ENCODE measurements around the gene ARNT2.
A peak's percentile ranks its signal among the peaks of the same experiment; 100 is the strongest.

The ARNT2 gene

DNA sequence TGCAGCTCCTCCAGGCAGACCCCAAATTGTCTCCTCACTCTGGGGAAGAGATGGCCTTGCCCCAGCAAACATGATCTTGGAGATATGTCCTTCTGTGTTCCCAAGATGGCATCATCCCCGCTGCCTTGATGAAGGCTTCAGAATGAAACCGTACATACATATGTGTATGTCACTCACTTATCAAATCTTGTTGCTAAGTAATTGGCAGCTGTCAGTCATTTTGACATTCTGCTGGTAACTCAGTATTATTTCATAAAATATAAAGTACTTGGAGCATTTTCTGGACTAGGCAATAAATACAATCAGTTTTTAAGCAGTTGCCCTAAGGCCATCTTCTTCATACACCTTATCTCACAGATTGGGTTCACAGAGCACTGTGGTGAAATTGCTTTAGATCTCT, 62.4 kb downstream of the ARNT2 start:
- no peak for DNase-seq (ENCODE audit: low read depth, low spot score)

DNA sequence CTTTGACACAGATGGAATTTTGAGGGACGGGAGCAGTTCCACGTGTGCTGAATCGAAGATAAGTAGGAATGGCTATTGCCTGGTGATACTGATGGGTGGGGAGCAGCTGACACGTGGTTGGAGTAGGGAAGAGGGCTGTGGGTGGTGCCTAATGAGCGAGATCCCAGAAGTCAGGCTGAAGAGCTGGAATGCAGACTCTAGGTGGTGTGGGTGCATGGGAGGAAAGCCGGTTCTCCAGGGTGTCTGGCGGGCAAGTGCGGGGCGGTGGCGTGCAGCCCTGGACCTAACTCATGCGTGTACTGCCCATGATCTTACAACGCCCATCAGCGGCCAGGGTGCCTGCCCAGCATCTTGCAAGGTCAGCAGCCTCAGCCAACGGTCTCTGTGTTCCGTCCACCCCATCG, 63.1 kb downstream of the ARNT2 start:
- DNase-seq (ENCODE audit: low read depth, low spot score), result no peak

DNA sequence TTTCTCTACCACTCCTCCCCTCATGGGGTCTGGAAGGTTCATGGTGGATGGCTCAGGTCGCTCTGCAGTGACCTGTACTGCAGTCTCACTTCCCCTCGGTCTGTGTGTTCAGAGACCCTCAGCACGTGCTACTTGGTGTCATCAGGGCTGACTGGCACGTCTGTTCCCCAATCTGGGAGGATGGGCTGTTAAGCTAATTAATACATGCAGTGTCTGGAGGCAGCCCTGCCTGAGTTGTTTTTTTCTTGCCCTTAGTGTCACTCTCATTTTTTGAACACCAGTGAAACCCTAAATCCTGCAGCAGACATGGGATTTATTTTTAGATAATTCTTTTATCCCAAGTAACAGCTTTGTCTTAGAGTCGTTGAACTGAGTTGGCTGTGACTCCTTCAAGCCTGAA, 64.6 kb downstream of the ARNT2 start:
- no peak for DNase-seq (ENCODE audit: low read depth, low spot score)

DNA sequence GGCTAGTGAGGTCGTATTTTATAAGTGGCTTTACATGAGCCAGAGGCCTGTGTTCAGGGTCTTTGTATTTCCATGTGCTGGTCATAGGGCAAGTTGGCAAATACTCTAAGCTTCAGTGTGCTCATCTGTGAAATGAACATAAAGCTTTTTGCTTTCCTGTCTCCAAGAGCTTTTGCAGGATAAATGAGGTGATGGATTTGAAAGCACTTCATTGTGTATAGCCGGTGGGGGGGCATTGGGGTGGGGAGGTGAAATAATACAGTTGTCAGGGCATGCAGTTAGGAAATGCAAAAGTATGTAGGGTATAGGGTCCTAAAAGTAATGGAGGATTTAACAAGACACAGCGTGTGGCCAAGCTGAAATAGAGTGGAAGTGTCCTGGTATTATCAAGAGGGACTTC, 67.7 kb downstream of the ARNT2 start:
- no peak for DNase-seq (ENCODE audit: low read depth, low spot score)

DNA sequence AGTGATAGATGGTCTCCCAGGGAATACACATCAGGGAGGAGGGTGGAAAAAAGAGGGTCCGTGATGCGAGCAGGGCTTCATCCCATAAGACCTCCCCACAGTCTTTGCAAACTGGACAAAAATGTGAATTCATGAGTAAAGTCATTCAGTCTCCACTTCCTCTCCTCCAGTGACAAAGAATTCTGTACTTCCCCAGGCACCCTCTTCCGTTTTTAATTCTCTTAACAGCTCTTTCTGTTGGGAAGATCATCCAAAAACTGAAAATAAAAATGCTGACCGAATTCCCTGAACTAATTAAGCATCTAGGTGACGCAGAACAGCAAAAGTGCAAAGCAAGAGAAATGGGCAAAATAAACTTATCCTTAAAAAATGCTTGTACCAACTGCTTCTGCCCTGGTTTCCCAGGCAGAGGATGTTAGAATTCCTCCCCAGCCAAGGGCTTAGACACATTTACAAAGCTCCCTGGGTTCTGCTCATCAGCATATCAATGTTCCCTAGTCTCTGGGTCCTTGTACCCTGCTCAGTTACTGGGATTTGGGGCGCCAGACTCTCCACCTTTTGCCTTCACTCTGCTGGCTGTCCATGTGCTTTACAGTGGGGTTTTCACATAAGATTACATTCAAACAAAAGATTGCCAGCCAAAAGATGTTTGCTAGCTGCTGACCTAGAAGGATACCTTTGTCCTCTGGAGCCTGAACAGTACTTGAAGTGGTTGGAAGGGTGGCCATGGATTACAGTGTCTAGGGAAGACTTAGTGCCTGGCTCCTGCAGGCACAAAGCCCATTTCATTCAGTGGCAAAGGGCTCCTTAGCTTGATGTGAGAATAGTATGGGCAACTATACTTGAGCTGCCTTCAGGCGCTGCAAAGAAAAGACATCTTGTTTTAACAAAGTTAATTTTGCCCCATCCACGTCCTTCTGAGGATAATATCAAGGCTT, 69.4 kb downstream of the ARNT2 start:
- no peak for DNase-seq (ENCODE audit: low read depth, low spot score)

DNA sequence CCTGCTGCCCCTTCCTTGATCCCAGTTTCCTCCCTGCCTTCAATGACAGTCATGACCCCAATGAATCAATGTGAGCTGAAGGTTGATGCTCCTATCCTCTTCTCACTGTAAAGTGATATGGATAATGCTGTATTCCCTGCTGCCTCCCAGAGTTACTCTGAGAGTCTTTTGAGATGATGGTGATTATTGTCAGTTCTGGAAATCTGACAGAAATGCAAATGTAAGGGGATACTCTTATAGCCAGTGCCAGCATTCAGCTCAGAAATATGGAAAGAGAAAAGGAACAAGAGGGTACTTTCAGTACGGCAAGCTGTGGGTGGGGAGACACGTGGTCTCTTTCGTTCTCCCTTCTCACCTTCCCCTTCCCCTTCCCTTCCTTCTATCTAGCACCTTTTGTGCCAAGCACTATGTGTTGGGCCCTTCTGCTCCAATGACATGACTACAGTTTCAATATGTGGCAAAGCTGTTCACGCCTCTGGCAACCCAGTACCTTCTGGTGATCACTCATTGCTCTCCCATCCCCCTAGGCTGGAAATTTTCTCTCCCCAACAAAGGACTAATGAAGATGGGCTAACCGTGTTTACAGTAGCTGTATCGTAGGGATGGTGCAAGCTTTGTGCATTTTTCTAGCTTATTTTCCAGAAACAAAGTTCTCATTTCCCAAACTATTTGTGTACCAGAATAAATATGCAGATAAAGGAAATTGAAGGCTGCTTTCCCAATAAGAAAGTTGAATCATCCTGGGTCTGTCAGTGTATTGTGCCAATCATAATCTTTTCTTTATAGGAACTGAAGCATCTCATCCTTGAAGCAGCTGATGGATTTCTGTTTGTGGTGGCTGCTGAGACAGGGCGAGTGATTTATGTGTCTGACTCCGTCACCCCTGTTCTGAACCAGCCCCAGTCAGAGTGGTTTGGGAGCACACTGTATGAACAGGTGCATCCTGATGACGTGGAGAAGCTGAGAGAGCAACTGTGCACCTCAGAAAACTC, 70.3 kb downstream of the ARNT2 start:
- no peak for DNase-seq (ENCODE audit: low read depth, low spot score)

DNA sequence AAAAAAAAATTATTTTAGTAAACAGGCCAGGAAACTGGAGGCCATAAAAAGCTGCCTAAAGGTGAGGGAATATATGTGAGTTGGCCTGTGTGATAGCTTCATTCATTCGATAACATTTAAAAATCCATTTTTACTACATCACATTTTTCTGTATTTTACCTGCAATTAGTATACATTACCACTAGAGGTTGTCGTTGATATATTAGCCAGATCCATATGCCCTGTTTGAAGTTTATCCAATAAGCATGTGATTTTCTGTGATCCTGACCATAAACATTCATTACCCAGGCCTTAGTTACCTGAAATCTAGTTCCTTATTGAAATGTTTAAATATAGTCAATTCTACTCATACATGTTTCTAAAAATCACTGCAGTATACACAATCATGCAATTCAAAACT, 71.4 kb downstream of the ARNT2 start:
- no peak for DNase-seq (ENCODE audit: low read depth, low spot score)

DNA sequence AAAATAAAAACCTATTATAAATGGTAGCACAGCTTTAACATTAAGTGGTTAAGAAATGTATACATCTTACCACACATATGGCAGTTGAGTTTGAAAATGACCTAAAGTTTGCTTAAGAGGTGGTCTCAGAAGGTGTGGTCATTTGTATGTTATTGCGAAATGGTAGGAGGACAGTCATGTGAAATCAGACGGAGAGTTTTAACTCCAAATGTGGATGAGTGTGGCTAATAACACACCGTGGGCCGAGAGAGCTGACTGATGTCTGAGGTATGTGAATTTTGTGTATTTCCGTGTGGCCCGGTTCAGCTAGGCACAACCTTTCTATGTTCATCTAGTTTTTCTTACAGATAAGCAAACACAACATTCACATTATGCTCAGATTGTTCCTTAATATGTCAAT, 71.9 kb downstream of the ARNT2 start:
- no peak for DNase-seq (ENCODE audit: low read depth, low spot score)

DNA sequence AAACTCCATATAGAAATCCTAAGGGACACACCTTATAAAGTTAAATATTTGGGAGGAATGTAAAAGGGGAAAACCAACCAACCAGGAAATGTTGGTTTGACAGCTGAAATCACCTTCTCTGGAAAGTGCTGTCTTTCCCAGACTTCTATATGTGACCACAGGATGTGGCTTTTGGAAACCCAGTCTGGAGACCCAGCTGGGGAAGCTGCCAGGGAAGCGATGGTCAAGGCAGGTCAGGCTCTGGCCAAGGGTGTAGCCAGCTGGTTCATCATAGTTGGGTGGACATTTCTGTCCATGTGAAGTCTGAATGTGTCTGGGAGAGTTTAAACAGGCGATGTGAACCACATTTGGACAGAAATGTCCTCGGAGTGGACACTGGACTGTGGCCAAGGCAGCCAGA, 73.9 kb downstream of the ARNT2 start:
- no peak for DNase-seq (ENCODE audit: low read depth, low spot score)

DNA sequence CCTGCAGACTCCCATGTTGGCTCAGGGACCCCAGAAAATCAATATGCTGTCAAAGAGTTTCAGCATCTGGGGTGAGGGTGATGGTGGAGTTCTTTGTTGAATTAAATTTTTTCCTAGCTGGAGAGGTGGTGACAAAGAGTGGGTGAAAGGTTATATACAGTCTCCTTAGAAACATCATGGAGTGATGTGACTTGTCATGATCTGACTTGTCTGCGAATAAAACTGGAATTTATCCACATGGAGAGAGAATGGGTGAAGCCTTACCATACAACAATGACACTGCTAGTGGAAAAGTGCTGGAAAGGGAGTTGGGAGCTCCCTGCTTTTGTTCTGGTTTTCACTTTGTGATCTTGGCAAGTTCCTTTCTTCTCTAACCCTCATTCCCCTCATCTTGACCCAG, 75.0 kb downstream of the ARNT2 start:
- DNase-seq (ENCODE audit: low read depth, low spot score), result no peak

DNA sequence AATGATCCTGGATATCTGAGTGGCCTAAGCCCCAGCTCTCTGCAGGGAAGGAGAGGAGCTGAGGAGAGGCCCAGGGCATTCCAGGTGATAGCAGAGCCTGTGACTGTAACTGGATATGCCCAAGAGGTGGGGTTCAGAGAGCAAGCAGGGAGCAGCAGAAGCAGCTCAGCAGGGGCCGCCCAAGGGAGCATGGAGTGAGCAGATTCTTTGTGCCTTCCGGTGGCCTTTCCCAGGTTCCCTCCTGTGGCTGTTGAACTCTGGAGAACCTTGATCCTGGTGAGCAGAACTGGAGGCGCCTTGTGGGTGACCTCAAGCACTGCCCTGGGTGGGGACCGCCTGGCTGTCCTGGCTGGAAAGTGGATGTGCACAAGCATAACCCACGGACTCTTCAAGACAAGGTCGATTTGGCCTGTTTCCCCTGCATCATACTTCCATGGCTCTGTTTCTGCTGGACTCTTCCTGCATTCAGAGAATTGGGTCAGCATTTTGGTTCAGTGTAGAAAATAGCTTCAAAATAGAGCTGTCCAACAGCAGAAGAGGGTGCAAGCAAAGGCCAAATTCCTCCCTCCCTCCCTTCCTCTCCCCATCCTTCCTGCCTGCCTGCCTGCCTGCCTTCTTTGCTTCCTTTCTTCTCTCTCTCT, 76.1 kb downstream of the ARNT2 start:
- DNase-seq (ENCODE audit: low read depth, low spot score), result peak; percentile 65

DNA sequence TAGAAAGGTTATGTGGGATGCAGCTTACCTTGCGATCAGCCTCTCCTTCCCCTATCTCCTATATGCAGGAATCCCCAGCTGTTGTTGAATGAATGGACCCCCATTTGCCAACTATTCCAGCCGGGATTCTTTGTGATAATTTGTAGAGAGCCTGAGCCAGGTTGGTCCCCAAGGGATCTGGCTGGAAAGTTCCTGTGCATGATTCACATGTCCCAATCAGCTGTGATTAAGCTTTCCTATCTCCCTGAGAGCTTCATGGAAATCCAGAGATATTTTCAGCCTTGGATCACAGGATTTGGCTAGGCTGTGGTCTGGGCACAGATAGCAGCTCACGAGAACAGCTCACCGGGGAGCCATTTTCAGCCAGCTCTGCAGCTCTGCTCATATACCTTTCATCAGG, 76.7 kb downstream of the ARNT2 start:
- DNase-seq (ENCODE audit: low read depth, low spot score), result peak; percentile 69

DNA sequence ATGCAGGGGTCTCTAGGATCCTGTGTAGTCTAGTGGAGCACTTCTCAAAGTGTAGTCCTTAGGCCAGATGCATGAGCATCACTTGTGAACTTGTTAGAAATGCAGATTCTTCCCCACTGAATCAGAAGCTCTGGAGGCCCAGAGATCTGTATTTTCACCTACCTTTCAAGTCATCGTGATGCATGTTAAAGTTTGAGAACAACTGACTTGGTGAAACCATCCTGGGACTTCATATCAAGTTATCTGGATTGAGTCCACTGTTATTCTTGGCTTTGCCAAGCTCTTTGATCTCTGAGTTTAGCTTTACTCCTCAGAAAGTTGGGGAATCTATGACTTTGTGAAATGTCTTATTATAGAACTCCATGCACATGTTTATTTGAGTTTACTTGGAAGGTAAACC, 78.5 kb downstream of the ARNT2 start:
- DNase-seq (ENCODE audit: low read depth, low spot score), result no peak

DNA sequence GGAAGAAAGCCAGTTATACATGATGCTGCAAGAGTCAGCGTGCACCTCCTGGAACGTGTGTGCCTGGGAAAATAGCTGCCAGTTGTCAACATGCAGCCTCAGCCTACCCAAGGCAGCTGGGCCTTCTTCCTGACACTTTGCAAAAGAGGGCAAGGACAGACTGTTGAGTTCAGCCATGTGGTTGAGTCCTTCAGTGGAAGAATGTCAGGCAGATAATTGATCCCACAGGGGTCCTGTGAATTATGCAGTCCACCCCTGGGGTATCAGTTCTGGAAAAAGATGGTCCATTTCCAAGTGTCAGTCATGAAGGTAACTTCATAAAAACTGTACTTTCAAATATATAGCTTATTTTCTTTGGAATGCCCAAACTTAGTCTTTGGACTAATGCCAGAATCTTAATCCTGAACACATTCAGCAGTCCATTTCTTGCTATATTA, 79.6 kb downstream of the ARNT2 start:
- DNase-seq (ENCODE audit: low read depth, low spot score), result peak; percentile 66

DNA sequence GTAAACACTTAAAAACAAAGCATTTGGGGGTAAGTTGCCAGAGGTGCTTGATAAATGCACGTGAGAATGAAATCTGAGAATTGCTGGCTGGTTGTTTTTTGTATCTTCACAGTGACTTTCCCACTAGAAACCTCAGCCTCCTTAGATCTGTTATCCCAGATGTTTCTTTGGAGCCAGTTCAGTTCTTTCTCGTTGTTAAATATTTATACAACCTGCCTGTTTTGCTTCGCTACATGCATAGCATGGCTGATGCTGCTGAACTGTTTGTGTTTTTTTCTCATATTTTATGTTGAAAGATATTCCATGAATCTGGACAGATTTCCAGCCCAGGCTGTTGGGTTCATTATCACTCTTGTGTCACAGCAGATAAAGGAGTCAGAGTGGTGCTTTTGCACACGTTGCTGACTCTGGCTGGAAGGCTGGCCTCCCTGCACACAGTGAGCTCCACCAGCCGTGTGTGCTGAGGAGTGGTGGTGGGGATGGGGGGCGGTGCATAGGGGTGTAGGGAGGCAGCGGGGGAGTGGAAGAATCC, 80.2 kb downstream of the ARNT2 start:
- peak; percentile 78 for DNase-seq (ENCODE audit: low read depth, low spot score)

DNA sequence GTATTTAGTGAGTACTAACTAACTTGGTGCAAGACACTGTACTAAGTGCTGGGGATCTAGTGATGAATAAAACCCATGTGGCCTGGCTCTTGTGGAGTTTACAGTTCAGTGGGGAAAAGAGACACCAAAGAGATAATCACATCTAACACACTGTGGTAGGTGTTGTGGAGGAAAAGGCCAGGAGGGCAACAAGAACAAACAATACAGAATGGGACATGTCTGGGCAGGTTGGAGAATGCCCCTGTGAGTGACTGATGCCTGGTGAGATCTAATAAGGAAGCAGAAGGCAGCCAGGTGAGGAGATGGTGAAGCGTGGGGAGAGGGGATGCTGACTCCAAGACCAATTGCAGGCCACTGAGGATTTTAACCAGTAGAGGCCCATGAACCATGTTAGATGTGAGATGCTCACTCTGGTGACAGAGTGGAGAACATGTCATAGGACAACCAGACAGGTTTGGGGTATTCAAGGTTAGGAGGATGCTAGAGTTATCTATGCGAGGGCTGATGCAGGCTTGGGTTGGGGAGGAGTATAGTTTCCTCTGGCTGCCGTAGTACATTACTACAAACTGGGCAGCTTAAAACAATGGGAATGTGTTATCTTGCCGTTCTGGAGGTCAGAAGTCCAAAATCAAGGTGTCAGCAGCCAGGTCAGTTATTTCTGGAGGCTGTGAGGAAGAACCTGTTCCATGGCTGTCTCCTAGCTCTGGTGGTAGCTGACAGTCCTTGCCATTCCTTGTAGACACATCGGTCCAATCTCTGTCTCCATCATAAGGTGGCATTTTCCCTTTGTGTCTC, 81.4 kb downstream of the ARNT2 start:
- DNase-seq (ENCODE audit: low read depth, low spot score), result no peak

DNA sequence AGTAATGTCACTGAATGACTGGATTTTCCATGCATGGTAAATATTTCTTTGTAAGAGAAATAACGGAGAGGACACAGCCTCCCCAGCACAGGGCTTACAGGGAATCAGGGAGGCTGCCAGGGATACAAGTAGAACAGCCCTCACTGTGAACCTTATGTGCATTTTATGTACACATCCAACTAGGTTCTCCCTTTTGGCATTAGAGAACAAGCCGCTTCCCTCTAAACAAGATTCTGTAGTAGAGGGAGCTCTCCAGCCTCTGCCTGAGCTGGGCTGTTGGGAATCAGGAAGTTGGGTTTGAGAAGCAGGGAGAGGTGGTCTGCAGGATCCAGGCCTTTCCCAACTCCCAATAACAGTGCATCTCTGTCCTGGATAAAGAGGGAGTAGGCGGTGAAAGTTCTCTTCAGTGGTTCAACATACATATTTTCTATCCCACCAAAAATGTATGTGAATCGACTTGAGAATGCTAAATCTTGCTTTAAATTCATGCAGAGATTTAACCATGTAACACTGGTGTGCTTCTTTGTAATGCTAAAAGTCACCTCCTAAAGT, 83.7 kb downstream of the ARNT2 start:
- no peak for DNase-seq (ENCODE audit: low read depth, low spot score)

DNA sequence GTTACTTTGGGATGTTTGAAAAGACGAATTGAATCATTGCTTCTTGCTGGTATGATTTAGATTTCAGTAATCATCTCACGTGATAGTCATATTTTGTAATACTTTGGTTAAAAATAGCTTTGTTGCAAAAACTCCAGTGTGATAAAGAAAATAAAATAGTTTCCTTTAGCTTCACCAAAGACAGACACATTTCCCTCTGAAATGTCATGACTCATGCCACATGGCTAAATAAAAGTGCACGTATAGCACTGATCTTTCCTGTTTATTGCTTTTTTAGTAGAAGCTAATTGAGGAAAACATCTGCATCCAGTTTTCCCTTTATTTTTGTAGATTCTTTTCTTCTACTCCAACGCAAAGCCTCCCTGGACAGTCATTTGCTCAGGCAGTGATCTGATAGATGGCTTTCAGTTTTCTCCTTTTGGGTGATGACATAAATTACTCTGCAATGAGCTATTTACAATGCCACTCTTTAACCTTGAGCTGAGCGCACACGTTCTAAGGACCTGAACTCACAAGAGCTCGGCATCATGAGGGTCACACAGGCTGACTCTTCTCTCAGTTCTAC, 84.9 kb downstream of the ARNT2 start:
- peak; percentile 61 for DNase-seq (ENCODE audit: low read depth, low spot score)

DNA sequence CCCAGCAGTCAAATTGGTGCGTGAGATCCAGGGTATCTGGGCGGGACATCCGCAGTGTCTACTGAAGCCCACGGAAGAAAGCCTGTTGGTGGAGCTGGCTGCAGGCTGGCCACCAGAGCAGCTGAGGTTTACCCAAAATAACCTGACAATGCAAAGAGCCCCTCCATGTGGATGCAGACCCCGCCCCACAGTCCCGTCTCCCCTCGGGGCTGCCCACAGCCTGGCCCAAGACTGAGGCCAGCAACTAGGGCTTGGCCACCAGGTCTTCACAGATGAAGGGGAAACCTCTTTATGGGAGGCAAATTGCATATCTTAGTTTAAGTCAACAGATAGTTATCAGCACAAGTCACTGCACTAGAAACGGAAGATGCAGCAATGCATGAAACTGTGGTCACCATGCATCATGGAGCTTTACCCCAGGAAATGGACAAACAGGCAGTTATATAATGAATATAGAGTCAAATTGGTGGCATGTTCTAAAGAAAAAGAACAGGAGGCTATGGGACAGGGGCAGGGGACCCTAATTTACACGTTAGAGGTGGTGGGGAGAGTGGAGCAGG, 86.3 kb downstream of the ARNT2 start:
- DNase-seq (ENCODE audit: low read depth, low spot score), result no peak

Data from smooth muscle cell of the brain vasculature (primary cell).